ENCODE results near the gene ZNF648. TPM values are rescaled to one million over a fixed set of nuclear protein-coding genes. Genes with fewer than 3 reads are reported as not detected.
"Not testable (repeated sequence)": the region's sequence is repeated elsewhere in the genome, so short reads cannot be mapped to it uniquely, and the experiment has no call there.

ZNF648 gene
- total RNA-seq, 2 donors from 2014 or later: 0.34 TPM; not detected in 1

DNA sequence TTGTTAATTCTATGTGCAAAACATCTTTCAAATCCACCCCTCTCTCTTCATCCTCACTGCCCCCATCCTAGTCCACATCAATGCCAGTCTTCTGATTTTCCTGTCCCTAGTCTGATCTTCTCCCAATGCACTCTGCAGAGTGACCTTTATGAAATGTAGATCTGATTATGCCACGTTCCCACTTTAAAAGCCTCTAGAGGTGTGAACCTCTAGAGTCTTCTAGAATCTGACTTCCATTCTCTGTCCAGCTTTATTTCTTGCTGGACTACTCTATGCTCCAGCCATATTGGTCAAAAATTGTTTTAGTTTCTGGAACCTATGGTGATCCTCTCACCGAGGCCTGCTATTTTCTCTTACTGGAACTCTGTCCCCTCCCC is 32.5 kb downstream of the ZNF648 start:
- TF ChIP-seq POLR2AphosphoS5 (IDR thresholded peaks at IDR 0.05) (no peak), POLR2A (IDR thresholded peaks at IDR 0.05) (no peak)
- TF ChIP-seq, protein P1, sequence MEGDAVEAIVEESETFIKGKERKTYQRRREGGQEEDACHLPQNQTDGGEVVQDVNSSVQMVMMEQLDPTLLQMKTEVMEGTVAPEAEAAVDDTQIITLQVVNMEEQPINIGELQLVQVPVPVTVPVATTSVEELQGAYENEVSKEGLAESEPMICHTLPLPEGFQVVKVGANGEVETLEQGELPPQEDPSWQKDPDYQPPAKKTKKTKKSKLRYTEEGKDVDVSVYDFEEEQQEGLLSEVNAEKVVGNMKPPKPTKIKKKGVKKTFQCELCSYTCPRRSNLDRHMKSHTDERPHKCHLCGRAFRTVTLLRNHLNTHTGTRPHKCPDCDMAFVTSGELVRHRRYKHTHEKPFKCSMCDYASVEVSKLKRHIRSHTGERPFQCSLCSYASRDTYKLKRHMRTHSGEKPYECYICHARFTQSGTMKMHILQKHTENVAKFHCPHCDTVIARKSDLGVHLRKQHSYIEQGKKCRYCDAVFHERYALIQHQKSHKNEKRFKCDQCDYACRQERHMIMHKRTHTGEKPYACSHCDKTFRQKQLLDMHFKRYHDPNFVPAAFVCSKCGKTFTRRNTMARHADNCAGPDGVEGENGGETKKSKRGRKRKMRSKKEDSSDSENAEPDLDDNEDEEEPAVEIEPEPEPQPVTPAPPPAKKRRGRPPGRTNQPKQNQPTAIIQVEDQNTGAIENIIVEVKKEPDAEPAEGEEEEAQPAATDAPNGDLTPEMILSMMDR (IDR thresholded peaks at IDR 0.05): no peak
- DNase-seq (ENCODE audit: low spot score): no peak
- Histone ChIP-seq H3K4me1 (replicated peaks) (no peaks in the 10 kb centered on the region), H3K4me3 (peak overlapping the region; percentile 55 to 63), H3K36me3 (no peaks in the 10 kb centered on the region), H3K9me3 (no peaks in the 10 kb centered on the region), H3K27ac (peak overlapping the region; percentile 93 to 94), H3K27me3 (replicated peaks; ENCODE audit: insufficient read depth) (no peaks in the 10 kb centered on the region)
- 6% methylated on average over 2 of the region's 2 CpGs for WGBS
- intact Hi-C loops (cut with DNase I): loop anchor here (10.0 kb wide), 1 partner anchor 994 kb away; the partner anchor contains the start of gene MR1

DNA sequence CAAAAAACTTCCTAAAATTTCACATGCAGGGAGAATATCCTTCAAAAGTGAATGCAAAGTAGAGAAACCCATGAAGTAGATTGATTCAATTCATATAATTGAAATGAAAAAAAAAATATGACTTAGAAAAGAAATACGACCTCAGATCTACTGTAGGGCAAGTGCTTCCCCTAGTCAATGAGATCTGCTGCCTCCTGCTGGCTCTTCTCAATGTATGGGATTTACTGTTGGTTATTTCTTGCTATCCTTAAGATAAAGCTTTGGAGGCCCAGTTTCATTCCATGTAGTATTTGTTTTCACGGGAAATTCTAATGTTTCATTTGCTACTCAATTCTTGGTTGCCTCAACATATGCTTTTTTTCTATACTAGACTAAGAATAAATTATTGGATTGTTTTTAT is 46.2 kb downstream of the ZNF648 start:
- no peaks in the 10 kb centered on the region for H3K4me1 ChIP-seq (replicated peaks)
- intact Hi-C loops (cut with DNase I): no loop called here
- no peaks in the 10 kb centered on the region for H3K36me3 ChIP-seq
- TF ChIP-seq POLR2A (IDR thresholded peaks at IDR 0.05) (no peak), POLR2AphosphoS5 (IDR thresholded peaks at IDR 0.05) (no peak)
- TF ChIP-seq, protein P1 (IDR thresholded peaks at IDR 0.05): no peak
- no peak overlapping the region for H3K4me3 ChIP-seq
- WGBS: 86% methylated on average over 2 of the region's 2 CpGs
- no peak overlapping the region for H3K27ac ChIP-seq
- H3K27me3 ChIP-seq (replicated peaks; ENCODE audit: insufficient read depth): no peaks in the 10 kb centered on the region
- no peak for DNase-seq (ENCODE audit: low spot score)
- H3K9me3 ChIP-seq: no peaks in the 10 kb centered on the region

DNA sequence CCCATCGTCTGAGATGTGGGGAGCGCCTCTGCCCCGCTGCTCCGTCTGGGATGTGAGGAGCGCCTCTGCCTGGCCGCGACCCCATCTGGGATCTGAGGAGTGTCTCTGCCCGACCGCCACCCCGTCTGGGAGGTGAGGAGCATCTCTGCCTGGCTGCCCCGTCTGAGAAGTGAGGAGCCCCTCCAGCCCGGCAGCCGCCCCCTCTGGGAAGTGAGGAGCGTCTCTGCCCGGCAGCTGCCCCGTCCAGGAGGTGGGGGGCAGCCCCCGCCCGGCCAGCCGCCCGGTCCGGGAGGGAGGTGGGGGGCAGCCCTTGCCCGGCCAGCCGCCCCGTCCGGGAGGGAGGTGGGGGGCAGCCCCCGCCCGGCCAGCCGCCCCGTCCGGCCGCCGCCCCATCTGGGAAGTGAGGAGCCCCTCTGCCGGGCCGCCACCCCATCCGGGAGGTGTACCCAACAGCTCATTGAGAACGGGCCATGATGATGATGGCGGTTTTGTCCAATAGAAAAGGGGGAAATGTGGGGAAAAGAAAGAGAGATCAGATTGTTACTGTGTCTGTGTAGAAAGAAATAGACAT is 50.6 kb downstream of the ZNF648 start:
- H3K27me3 ChIP-seq (replicated peaks; ENCODE audit: insufficient read depth); H3K4me1 ChIP-seq (replicated peaks); intact Hi-C loops (cut with DNase I); H3K36me3 ChIP-seq; DNase-seq (ENCODE audit: low spot score); H3K4me3 ChIP-seq; H3K27ac ChIP-seq; H3K9me3 ChIP-seq: not testable (repeated sequence)
- 96% methylated on average over 31 of the region's 37 CpGs for WGBS

DNA sequence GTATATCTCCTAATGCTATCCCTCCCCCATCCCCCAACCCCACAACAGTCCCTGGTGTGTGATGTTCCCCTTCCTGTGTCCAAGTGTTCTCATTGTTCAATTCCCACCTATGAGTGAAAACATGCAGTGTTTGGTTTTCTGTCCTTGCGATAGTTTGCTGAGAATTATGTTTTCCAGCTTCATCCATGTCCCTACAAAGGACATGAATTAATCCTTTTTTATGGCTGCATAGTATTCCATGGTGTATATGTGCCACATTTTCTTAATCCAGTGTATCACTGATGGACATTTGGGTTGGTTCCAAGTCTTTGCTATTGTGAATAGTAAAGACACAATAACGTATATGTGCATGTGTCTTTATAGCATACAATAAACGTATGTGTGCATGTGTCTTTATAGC is 56.1 kb downstream of the ZNF648 start:
- WGBS: 88% methylated on average over 3 of the region's 3 CpGs
- intact Hi-C loops (cut with DNase I); H3K27me3 ChIP-seq (replicated peaks; ENCODE audit: insufficient read depth); DNase-seq (ENCODE audit: low spot score); H3K4me1 ChIP-seq (replicated peaks); H3K27ac ChIP-seq; H3K9me3 ChIP-seq; H3K36me3 ChIP-seq; H3K4me3 ChIP-seq: not testable (repeated sequence)

DNA sequence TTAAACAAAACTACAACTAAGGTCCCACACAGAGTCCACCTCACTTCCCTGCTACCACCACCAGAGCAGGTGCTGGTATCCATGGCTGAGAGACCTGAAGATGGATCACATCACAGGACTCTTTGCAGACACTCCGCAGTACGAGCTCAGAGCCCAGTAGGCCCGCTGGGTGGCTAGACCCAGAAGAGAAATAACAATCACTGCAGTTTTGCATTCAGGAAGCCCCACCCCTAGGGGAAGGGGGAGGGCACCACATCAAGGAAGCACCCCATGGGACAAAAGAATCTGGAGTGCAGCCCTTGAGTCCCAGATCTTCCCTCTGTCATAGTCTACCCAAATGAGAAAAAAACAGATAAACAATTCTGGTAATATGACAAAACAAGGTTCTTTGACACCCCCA is 56.9 kb downstream of the ZNF648 start:
- Histone ChIP-seq H3K27ac (no peak overlapping the region), H3K36me3 (no peaks in the 10 kb centered on the region), H3K27me3 (replicated peaks; ENCODE audit: insufficient read depth) (no peaks in the 10 kb centered on the region), H3K9me3 (no peaks in the 10 kb centered on the region), H3K4me3 (no peak overlapping the region), H3K4me1 (replicated peaks) (no peaks in the 10 kb centered on the region)
- no peak for DNase-seq (ENCODE audit: low spot score)
- intact Hi-C loops (cut with DNase I): no loop called here
- 100% methylated on average over 3 of the region's 3 CpGs for WGBS
- TF ChIP-seq, protein P1 (IDR thresholded peaks at IDR 0.05): no peak
- TF ChIP-seq POLR2AphosphoS5 (IDR thresholded peaks at IDR 0.05) (no peak), POLR2A (IDR thresholded peaks at IDR 0.05) (no peak)

Measured in prostate gland (tissue), 2 donors.